GM15510 (cell line): ENCODE measurements around the gene SCN3A.

ENCODE experiments used
- POLR2A ChIP-seq: IDR thresholded peaks from 3 replicates; pipeline ENCODE4 v1.6.1; 2011; ENCODE audit warnings: borderline replicate concordance; ENCODE audit not compliant: insufficient read length; ENCODE audit errors: extremely low read depth

SCN3A gene

DNA sequence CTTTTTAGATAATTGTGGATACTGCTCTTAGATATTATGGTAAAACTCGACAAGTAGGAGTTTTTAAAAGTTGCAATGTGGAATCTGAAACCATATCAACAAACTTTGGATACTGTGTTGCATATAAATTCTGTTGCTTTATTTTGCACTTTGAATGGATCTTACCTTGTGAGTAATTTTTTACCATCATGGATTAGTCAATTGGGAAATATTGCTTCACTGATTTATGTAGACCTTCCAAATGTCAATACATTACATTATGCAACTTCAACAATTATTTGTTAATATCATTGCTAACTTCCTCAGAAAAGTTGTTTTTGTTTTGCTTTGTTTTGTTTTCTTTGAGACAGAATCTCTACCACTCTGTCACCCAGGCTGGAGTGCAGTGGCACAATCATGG, 146.5 kb downstream of the SCN3A start:
- no peak for TF ChIP-seq POLR2A

DNA sequence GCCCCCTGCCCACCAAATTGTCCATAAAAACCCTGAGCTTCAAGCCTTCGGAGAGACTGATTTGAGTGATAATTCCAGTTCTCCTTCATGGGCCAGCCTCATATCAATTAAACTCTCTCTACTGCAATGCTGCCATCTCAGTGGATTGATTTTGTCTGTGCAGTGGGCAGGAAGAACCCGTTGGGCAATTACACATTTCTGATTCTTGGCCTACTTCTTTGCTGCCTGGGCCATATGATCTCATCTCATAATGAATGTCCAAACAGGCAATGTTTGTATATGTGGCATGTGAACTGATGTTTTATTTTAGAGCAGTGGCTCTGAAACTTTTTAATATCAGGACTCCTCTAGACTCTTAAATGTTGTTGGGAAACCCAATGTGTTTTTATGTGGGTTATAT, 147.3 kb downstream of the SCN3A start:
- TF ChIP-seq POLR2A: no peak

- TF ChIP-seq POLR2A: no peak
Observed at GRCh38 chr2:165055082-165055851, 148.6 kb downstream of the SCN3A start.

- no peak for TF ChIP-seq POLR2A
Observed at GRCh38 chr2:165054652-165055051, 149.2 kb downstream of the SCN3A start.

DNA sequence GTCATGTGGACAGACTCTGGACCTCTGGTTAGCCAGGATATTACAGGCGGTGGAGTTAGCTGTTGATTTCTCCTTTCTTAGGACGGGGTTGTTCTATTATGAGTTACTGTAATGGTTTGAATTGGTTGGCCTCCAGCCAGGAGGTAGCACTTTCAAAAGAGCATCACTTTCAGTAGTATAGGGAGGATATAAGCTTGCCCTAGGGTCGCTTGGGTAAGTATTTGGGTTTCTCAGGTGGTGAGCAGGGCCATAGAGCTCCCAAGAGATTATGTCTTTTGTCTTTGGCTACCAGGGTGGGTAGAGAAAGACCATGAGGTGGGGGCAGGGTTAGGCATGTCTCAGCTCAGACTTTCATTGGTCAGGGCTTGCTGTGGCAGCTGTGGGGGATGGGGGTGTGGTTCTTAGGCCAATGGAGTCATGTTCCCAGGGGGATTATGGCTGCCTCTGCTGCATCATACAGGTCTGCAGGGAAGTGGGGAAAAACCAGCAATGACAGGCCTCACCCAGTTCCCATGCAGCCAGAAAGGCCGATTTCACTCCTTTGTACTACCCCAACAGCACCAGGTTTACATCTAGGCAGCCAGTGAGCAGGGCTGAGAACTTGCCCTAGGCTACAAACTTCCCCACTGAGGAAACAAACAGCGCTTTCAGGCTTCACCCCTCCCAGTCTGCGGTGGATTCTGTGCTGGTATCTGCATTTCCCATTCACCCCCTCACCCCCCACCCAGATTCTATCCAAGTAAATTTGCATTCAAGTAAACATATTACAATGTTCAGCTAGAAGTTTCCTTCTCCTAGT, 159.1 kb downstream of the SCN3A start:
- TF ChIP-seq POLR2A: no peak
